GM12873 (cell line): Measurements from ENCODE around the gene RPA3.

ENCODE experiments used
- CTCF ChIP-seq: IDR thresholded peaks from 2 replicates; pipeline ENCODE4 v1.5.1; 2012; ENCODE audit warnings: low read depth, mild to moderate bottlenecking, moderate library complexity, low read length, control low read depth; ENCODE audit not compliant: insufficient read depth; ENCODE audit errors: missing control alignments

The RPA3 gene

GRCh38 chr7:7756577-7756976 is 38.2 kb upstream of the RPA3 start:
- no peak for TF ChIP-seq CTCF

GRCh38 chr7:7751243-7752092 is 33.1 kb upstream of the RPA3 start:
- no peak for TF ChIP-seq CTCF

- no peak for TF ChIP-seq CTCF
These were observed 32.3 kb upstream of the RPA3 start for GRCh38 chr7:7750571-7751242.

GRCh38 chr7:7746458-7746857 is 28.1 kb upstream of the RPA3 start:
- TF ChIP-seq CTCF = no peak

- no peak for TF ChIP-seq CTCF
These were observed 27.6 kb upstream of the RPA3 start for GRCh38 chr7:7745966-7746365.

GRCh38 chr7:7745258-7745657 is 26.9 kb upstream of the RPA3 start:
- no peak for TF ChIP-seq CTCF

- no peak for TF ChIP-seq CTCF
These were observed 23.8 kb upstream of the RPA3 start for GRCh38 chr7:7742223-7742622.
